Left cardiac atrium (tissue), 4 donors: ENCODE measurements around the gene SND1. TPM values are rescaled to one million over a fixed set of nuclear protein-coding genes. Genes with fewer than 3 reads are reported as not detected.

Source experiments
- ATAC-seq, 2 donors: fragments of 200-7000 bp; cut with Tn5 transposase; one replicate each; pipeline ENCODE4 v1.9.1; 2020; ENCODE audit warnings: mild to moderate bottlenecking in 2 of 2, moderate library complexity in 2 of 2
- DNase-seq: peaks from one replicate; pipeline ENCODE4 v3.0.0-alpha.2; 2020
- intact Hi-C, 2 donors: fragments of 100-400 bp; cut with DNase I; formaldehyde crosslinking; loops; one replicate each; pipeline versions ENCODE4 v1.14.1 to v1.15.1; 2022 to 2023
- total RNA-seq, 2 donors: library from RNA; stranded (reverse); fragmentation: NEBNext Ultra II Directional; extraction: Animal tissue kit (Norgen Biotek cat#: 25700); gene quantifications; one replicate each; pipeline ENCODE4 v1.2.1, GENCODE V29; 2021
- donor health status: DM: no; HTN: yes; CAD: no.
- donor health status: DM: no; HTN: yes; CAD: no; lungs with severe emphysema.
- donor health status: DM: yes; HTN: yes; CAD: no.
- donor health status: Dilated cardiomyopathy.

SND1 gene
- total RNA-seq, 2 donors from 2014 or later, result 91.8 to 111 TPM

- intact Hi-C loops, result no loop called here
- no peak for DNase-seq
- ATAC-seq, result no peak
Observed at GRCh38 chr7:127752829-127753228, 100.8 kb downstream of the SND1 start.

DNA sequence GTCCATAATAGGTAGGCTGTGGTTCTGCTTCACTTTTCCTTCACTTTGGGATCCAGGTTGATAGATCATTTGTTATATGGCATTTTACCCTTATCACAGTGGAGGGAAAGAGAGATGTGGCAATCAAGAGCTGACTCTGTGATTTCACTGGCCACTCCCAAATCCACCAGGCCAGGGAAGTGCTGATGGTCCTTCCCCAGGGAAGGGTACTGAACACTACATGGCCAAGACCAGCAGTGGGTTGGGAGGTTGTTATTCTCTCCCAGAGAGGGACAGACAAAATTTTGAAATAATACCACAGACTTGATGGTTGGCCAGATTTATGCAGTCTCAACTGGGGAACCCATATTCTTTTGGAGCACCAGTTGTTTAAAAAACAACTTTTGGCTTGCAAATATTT, 102.5 kb downstream of the SND1 start:
- intact Hi-C loops, result no loop called here
- ATAC-seq (peak in 1 of 2 donors; percentile 34), DNase-seq (no peak)

DNA sequence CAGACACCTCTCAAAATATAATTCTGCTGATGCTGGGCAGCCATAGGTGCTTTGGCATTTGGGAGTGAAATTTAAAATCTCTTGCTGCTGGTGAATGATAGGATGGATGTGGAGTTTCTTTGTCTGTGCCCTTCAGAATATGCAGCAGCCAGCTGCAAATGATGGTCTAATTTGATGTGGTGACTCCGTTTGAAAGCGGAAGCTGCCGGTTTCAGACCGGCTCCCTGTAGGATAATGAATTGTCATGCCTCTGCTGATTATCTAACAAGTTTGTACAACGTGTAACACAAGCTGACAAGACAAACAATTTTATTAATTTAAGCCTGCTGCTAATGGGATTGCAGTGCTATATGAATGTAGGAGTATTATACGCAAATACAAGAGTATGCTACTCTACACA, 103.5 kb downstream of the SND1 start:
- intact Hi-C loops, result no loop called here
- no peak for DNase-seq
- no peak for ATAC-seq

- no peak for DNase-seq
- intact Hi-C loops, result no loop called here
- no peak for ATAC-seq
Observed at GRCh38 chr7:127755965-127756364, 104.0 kb downstream of the SND1 start.

- intact Hi-C loops, result no loop called here
- ATAC-seq (no peak), DNase-seq (no peak)
Observed at GRCh38 chr7:127758105-127758504, 106.1 kb downstream of the SND1 start.

DNA sequence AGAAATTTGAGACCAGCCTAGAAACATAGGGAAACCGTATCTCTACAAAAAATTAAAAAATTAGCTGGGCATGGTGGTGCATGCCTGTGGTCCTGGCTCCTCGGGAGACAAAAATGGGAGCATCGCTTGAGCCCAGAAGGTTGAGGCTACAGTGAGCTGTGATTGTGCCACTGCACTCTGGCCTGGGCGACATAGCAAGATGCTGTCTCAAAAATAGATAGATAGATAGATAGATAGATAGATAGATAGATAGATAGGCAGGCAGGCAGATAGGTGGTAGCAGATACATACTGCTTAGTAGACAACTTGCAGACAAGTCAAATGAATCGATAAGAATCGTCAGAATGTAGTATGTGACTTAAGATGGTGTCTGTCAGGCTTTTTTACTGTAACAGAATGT, 106.9 kb downstream of the SND1 start:
- intact Hi-C loops, result no loop called here
- ATAC-seq (no peak), DNase-seq (no peak)

DNA sequence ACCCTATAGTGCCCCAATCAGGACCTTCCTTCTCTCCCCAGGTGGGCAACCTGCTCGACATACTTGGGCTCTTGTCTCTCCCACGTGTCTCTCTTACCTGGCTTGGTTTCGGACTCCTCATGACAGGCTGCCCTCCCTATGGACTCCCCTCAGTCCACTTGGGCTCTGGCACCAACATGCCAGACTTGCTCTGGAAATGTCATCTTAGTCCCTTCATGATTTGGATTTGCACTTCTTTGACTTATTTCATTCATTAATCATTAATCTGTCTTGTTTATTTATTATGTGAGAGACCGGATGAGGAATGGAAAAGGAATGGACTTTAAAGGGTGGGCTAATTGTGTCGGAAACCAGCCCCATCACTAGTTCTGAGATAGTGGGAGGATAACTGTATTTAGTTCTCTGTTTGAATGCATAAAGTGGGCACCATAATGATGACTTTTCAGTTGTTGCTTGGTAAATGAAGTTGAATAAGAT, 108.0 kb downstream of the SND1 start:
- intact Hi-C loops, result no loop called here
- DNase-seq (no peak), ATAC-seq (no peak)

DNA sequence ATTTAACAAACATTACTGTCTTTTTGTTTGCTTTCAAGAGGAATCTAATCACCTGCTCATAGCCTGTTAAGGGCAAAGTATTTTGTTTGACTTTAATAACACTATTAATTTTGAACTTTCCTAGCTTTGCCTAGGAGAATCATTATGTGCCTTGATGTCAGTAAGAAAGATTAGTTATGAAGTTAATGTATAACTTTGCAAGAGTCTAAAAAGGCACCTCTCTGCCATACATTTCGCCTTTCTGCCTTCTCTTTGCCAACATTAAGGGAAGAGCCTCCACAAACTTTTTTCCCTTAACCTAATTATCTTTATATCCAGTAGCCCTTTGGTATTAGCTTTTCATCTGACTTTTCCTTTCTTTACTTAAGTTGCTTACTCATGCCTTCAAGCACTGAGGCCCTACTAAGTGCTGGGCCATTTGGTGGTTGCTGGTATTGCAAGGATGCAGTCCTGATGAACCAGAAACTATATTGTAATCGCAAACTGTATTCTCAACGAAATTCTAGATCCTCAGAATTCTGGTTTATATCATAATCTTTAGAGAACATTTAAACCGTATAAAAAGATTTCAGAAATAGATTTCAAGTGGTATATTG, 108.5 kb downstream of the SND1 start:
- DNase-seq, result no peak
- intact Hi-C loops, result no loop called here
- ATAC-seq, result no peak

DNA sequence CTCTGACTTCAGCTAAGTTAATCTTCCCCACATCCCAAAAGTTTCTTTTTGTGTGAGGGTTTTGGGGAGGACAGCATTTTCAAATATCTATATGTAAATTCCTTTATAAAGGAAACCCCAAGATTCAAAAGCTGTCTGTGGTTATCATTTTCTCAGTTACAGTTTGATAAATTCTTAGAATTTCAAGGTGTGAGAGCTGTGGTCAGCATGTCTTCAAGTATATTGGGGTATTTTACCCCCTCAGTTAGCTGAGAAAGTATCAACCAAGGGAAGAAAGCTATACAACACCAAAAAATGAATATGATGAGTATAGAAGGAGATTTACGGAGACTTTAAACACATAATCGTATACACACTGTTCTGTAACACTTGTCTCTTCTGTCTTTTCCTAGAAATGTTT, 109.2 kb downstream of the SND1 start:
- ATAC-seq, result no peak

DNA sequence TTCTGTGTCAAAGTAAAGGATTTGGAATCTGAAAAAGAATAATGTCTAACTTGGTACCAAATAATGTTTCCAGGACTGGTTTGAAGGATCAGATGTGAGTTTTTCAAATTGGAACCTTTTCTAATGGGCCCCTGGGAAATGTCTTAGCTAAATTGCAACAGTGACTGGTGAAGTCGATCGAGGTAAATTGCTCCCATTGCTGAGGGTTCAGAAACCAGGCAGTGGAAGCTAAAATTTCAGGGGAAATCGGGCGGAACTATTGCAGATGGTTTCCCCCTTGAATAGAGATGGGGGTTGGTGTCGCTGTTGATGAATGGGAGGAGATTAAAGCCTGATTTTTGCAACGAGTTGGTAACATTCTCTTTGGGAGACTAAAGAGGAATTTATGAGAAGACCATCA, 112.7 kb downstream of the SND1 start:
- ATAC-seq (no peak), DNase-seq (no peak)
- intact Hi-C loops, result no loop called here

More for the DNA sequence above, 109.2 kb downstream of the SND1 start:
- intact Hi-C loops, result no loop called here
- no peak for DNase-seq

GRCh38 chr7:127765150-127765549, 113.2 kb downstream of the SND1 start:
- ATAC-seq (no peak), DNase-seq (no peak)
- intact Hi-C loops, result no loop called here

DNA sequence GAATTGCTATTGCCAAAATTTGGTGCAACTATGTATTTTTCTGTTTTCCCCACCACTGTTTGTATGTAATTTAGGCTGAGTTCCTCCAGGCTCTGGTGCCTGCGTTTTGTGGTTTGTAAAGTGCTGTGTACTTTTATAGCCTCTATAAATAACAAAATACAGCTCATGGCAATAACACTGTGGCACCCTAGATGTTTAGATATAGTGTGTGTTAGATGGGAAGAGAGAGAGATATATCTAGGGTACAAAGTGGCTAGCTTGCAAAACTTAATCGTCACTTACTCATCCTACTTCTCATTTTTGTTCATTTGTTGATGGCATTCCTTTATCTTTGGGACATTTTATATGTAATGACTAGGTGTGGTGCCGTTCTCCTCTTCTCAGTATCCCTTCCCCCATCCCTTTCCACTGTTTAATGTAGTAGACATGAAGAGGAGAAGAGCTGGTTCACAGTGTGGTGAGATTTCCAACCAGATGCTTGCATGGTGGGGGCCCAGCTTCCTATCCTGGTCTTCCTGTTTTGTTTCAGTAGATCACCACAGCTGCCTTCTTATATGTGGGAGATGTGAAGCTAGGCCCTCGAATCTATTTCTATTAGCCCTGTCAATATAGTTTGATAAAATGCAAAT, 115.0 kb downstream of the SND1 start:
- no peak for ATAC-seq
- intact Hi-C loops, result no loop called here
- no peak for DNase-seq

- intact Hi-C loops, result no loop called here
- DNase-seq (no peak), ATAC-seq (no peak)
Observed at GRCh38 chr7:127768241-127768640, 116.2 kb downstream of the SND1 start.

DNA sequence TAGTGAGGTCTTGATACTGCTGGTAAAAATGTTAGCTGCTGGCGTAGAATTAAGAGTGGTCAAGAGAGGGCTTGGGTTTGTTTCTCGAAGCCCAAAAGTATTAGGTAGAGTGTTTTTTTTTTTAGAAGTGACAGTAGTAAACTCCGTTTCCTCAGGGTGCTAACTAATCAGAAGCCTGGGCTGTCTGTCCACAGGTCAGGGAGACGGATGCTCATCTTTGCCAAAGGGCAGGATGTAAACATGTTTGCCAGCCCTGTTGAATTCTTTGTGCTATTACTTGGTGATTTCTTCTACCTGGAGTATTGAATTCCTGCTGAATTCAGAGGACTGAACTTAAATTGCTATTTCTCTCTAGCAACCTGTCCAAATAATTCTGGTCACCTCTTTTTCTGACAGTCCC, 117.1 kb downstream of the SND1 start:
- ATAC-seq (no peak), DNase-seq (no peak)
- intact Hi-C loops, result no loop called here

- ATAC-seq, result peak in 1 of 2 donors; percentile 66
- DNase-seq, result no peak
- intact Hi-C loops, result no loop called here
Observed at GRCh38 chr7:127769696-127770400, 117.9 kb downstream of the SND1 start.

- intact Hi-C loops, result no loop called here
- peak in 1 of 2 donors; percentile 72 for ATAC-seq
- no peak for DNase-seq
Observed at GRCh38 chr7:127770885-127771284, 118.9 kb downstream of the SND1 start.

DNA sequence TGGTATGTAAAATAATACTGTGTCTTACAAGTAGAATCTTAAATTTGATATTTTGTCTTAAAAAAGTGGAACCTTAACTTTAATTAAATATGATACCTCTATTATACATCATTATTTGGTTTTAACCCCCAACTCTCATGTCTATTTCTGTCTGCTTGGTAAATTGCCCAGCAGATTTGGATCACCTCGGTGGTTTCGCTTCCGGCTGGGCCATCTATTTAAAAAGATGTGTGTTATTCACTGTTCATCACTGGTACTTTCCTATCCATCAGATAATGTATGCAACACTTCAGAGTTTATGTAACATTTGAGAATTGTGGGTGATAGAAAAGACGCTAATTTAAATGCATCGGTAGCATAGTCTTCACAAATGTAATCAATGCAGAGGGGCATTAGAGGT, 119.7 kb downstream of the SND1 start:
- no peak for ATAC-seq

GRCh38 chr7:127776776-127777386, 124.9 kb downstream of the SND1 start:
- DNase-seq (no peak), ATAC-seq (peak in 1 of 2 donors; percentile 24)
- intact Hi-C loops, result no loop called here

More for the DNA sequence above, 119.7 kb downstream of the SND1 start:
- intact Hi-C loops, result no loop called here
- DNase-seq, result no peak

- intact Hi-C loops, result no loop called here
- ATAC-seq, result no peak
- no peak for DNase-seq
Observed at GRCh38 chr7:127780489-127780888, 128.5 kb downstream of the SND1 start.

DNA sequence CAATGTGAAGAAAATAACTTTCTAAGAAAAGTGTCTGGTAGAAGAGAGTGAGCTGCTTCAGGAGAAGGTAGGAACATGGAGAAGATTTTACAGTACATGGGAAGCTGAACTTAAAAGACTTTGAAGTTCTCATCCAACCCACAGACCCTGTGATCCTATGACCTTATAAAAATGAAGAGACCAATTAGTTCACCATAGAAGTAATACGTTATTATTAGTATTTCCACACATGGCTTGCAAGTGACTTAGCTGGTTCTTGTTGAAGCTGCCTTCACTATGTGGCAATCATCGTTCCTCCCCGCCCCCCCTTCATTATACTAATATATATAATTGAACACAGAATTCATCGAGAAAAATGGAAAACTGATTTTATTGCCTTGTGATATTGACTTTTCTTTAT, 129.1 kb downstream of the SND1 start:
- DNase-seq (no peak), ATAC-seq (no peak)
- intact Hi-C loops, result no loop called here
